Epithelial cell of prostate (primary cell): Measurements from ENCODE around the gene LONP1.
A peak's percentile ranks its signal among the peaks of the same experiment; 100 is the strongest.

Source experiments
- DNase-seq: peaks from one replicate; pipeline ENCODE4 v3.0.0-alpha.2; 2011; ENCODE audit warnings: low read depth, low spot score
- H3K27ac ChIP-seq: fragments of 450-650 bp; 2 replicates; pipeline ENCODE4 v1.5.1; 2017; ENCODE audit warnings: mild to moderate bottlenecking

LONP1 gene

DNA sequence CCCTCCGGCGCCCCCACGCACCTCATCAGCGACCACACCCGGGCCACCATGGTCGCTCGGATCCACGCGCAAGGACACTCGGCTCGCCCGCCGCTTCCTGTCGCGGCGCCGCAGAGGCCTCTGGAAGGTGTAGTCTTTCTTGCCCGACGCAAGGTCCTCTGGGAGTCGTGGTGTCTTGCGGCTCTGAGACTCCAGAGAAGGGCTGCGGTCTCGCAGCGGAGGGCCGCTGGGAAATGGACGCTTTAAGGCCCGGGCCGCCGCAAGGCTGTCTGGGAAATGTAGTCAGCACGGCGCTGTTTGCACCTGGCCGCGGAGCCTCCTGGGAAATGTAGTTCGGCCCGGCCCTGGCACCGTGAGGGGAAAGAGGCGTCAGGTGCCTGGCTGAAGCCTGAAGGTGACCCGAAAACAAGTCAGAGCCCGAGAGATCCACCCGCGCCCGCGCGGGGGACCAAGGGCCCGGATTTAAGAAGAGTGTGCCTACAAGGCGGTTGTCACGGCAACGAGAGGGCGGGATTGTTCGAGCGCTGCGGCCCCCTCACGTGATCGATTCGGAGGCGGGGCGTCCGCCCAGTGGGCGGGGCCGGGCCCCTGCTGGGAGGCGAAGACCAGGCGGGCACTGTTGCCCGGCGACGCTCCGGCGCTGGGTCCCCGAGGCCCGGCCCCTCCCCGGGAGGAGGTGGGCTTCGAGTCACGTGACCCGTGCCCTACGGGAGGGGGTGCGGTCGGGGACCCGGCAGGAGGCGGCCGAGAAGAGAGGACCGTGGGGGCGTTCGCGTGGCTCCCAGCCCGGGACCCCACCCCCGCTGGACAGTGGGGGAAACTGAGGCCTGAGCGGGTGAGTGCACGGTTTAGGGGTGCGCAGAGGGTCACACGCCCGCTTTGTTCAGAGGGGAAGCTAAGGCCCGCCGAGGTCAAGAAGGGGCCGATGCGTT is 39.2 kb downstream of the LONP1 start, which contains the start of the genes HSD11B1L and MICOS13:
Gene HSD11B1L, plus strand, starts transcription at position 591 of the 932 bp plus-strand sequence. CDS start 3,806 bp downstream, outside the sequence.
Gene MICOS13, minus strand, starts transcription at position 80 of the 932 bp plus-strand sequence. Its CDS starts 30 bp downstream, at position 50.
- peak; percentile 94 for DNase-seq
- H3K27ac ChIP-seq = peak within 1 kb of the TSS; percentile 70

DNA sequence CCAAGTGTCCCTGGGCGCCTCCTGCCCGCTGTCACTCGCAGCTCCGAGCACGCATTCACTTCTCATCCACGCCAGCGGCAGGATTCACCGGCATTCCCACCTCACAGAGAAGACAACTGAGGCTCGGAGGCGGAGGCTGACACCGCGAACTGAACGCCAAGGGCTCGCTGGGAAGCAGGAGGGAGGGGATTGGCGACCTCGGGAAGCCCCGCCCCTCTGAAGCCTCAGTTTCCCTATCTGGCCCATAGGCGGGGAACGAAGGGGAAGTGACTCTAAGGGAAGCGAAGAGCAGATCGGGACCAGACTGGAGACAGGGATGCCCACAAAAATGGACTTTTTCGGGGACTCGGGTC is 39.9 kb downstream of the LONP1 start:
- no peak for DNase-seq
- H3K27ac ChIP-seq = peak overlapping the region; percentile 70

DNA sequence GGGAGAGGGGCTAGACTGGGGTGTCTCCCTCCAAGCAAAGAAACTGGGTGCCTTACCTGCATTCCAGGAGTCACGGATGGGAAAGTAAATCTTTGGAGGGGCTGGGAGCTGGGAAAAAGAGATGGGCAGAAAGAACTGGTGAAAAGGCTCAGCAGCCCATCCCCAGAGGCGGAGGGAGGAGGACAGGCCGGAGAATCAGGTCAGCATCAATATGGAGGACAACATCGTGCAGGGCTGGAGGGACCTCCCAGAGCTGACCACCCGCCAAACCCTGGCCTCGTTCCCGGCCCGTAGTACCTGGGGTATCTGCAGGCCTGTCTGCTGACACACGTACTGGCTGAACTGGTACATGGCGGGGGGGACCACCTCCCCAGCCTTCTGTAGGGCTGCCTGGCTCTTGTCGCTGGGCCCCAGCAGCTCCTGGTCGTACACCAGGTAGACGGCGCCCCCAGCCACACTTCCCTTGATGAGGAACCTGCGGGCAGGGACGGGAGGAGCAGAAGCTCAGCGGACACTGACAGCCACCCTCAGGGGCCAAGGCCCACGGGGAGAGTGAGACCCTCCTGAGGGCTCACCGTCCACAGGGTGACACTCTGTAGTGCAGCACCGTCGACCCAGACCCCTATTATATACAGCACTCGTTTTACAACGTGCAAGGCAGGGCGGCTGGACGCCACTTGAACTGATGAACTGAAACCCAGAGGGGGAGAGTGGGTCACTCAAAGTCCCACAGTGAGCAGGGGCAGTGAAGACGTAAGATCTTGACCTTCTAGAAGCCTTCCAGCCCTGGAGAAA is 40.5 kb downstream of the LONP1 start:
- no peak for DNase-seq
- H3K27ac ChIP-seq = peak overlapping the region; percentile 70

DNA sequence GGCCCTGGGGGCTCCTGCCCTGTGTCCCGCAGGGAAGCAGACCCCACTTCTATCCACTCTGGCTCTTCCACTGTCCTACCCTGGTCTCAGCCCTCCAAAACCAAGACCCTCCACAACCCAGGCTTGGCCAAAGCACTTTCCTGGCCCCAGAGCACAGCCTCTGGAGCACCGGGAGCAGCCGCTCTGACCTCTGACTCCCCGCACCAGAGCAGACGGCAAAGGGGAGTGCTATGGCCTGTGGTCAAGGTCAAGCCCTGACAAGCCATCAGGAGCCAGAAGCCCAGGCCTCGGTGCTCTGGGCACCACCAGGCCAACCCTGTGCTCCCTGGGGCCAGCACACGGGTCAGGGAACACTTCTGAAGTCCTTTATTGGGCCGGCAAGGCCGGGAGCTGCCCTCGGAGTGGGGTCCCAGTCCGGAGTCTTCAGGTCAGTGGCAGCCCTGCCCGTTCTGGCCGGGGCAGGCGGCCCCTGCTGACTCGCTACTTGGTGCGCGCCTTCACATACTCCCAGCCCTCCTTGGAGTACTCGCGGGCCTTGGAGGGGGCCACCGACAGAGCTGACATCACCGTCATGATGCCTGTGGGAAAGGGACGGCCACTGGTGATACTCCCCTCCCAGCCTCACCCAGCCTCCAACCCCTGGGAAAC is 41.8 kb downstream of the LONP1 start:
- H3K27ac ChIP-seq = no peak overlapping the region
- no peak for DNase-seq

DNA sequence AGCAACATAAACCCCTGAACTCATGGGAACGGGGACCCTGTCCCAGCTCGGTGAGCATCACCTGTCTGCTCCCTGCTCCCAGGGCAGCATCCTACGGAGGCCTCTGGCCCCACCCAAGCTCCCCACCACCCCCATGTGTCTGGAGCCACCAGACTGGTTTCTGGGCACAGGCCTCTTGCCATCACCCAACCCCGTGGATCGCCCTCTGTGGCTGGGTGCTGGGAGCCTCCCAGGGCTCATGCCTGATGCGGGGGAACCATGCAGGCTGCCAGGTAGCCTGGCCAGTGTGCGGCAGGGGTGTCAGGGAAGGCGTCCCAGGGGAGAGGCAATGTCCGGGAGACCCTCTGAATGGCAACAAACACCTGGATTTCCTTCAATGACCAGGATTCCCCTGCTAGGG is 42.4 kb downstream of the LONP1 start:
- no peak for DNase-seq
- no peak overlapping the region for H3K27ac ChIP-seq

DNA sequence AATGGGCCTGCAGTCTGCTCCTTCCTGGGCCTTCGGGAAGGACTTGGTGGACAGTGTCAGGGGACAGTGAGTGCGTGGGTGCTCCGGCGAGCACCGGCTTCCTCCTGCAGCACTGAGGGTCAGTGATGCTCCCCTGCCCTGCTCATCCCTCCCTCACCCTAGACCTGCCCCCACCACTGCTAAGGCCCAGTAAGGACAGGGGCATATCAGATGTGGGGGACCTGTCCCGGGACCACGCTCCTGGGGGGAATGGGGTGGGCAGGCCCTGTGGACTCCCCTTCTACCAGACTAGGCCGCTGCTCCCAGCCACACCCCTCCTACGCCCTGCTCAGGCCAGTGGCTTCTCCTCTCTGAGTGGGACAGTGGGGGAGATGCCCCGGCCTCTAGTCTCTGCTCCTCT is 42.8 kb downstream of the LONP1 start:
- H3K27ac ChIP-seq = no peak overlapping the region
- no peak for DNase-seq

DNA sequence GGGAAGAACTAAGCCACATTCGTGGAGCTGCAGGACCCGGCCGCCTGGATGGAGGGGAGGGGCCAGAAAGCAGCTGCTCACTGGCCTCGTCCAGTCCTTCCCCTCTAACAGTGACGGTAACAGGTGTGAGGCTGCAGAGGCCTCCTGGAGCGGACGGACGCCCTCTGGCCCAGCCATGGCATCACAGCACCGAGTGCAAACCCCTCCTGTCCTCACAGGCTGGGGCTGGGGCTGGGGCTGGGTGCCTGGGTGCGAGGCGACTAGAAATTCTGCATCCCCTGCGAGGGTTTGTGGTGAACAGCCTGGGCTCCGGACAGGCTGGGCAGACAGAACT is 43.2 kb downstream of the LONP1 start:
- DNase-seq = no peak
- no peak overlapping the region for H3K27ac ChIP-seq

DNA sequence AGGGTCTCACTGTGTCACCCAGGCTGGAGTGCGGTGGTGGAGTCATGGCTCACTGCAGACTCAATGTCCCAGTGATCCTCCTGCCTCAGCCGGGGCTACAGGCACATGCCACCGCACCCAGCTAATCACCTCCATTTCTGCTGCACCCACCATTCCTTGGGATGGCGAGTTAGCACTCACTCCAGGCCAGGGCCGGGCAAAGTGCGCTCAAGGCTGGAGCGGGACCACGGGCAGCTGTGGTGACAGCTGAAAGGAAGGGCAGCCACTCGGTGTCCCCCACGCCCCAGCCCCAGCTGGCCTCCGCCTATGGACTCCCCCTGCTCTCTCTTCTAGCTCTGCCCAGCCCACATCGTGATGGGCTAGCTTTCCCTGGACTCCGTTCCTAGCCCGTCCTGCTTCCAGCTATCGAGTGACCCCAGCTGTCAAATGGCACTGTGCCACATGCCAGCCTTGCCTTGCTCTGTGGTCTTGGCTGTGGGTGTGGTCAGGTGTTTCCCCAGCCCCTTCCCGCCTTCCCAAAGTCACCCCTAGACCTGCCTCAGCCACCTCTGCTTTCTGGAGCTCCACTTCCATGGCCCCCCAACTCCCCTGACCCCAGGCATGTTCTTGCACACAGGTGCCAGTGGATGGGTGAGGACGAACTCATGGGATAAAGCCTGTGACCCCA is 43.7 kb downstream of the LONP1 start:
- no peak overlapping the region for H3K27ac ChIP-seq
- no peak for DNase-seq

DNA sequence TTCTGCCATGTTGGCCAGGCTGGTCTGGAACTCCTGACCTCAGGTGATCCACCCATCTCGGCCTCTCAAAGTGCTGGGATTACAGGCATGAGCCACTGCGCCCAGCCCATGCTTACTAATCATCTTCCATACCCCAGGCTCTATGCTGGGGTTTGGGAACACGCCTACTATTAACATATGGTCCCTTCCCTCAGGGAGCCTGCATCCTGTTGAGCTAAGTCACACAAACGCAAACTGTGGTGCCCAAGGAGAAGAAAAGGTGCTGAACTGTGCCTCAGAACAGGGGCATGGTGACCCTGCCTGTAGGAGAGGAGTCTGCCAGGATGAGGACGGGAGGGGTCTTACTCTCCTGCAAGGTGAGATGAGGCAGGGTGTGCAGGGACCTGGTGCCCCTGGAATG is 45.2 kb downstream of the LONP1 start:
- H3K27ac ChIP-seq = no peak overlapping the region

DNA sequence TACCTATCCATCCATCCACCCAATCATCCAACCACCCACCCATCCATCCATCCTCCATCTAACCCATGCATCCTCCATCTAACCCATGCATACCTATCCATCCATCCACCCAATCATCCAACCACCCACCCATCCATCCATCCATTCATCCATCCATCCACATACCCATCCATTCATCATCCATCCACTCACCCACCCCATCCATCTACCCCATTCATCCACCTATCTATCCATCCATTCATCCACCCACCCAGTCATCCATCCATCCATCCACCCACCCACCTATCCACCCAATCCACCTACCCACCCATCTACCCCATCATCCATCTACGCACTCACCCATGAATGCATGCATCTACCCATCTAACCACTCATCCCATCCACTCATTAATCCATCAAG is 46.2 kb downstream of the LONP1 start:
- DNase-seq = no peak
- no peak overlapping the region for H3K27ac ChIP-seq

More for the DNA sequence above, 45.2 kb downstream of the LONP1 start:
- DNase-seq = no peak

DNA sequence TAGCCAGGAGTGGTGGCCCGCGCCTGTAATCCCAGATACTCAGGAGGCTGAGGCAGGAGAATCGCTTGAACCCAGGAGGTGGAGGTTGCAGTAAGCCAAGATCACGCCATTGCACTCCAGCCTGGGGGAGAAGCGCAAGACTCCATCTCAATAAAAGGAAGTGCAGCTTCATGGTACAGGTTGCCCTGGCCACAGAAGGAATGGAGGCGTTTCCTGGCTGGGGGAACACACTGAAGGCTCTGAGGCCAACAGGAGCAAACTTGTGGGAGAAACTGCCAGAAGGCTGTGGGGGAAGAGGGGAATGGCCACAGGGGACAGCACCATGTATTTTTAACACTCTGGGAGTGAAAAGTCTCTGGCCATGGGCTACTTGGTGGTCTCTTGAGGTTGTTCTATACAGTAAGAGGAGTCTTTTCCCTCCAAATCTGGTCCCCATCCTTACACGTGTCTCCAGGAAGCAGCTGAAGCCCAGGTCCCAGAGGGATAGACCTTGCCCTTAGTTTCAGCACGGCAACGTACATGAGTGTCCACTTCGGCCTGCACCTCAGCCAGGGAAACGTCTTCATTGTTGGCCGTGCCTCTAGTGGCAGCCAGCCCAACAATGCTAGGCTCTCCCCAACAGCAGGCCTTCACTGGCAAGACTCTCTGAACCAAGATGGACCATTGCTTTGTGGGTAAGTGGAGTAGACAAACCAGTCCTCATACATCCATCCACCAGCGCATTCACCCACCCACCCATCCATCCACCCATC is 47.1 kb downstream of the LONP1 start:
- H3K27ac ChIP-seq = no peak overlapping the region
- no peak for DNase-seq

DNA sequence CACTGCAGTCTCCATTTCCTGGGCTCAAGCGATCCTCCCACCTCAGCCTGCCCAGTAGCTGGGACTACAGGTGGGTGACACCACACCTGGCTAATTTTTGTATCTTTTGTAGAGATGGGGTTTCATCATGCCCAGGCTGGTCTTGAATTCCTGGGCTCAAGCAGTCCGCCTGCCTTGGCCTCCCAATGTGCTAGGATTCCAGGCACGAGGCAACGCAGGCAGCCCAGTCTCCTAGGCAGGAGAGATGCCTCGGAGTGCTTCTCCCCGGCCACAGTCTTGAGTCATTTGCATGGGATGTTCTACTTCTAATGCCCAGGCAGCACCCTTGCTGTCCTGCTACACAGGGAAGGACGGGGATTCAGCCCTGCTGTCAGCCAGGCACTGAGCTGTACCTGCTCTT is 48.3 kb downstream of the LONP1 start:
- DNase-seq = no peak
- H3K27ac ChIP-seq = no peak overlapping the region

DNA sequence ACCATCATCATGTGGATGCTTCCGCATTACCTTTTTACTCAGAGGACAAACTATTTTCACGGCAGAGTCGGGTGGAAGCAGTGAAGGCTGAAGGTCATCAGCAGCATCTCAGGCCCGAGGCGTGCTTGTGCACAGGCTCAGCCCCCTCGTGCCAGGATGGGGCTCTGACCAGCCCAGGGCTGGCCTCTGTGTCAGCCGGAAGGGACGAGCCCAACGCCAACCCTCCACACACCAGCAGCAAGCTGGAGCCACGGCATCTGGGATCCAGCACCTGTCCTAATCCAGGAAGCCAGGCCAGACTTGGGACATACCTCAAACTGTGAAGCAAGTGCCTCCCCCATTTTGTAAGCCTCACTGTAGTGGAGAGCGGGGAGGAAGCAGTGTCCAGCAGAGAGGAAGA is 50.7 kb downstream of the LONP1 start:
- DNase-seq = no peak
- no peak overlapping the region for H3K27ac ChIP-seq

DNA sequence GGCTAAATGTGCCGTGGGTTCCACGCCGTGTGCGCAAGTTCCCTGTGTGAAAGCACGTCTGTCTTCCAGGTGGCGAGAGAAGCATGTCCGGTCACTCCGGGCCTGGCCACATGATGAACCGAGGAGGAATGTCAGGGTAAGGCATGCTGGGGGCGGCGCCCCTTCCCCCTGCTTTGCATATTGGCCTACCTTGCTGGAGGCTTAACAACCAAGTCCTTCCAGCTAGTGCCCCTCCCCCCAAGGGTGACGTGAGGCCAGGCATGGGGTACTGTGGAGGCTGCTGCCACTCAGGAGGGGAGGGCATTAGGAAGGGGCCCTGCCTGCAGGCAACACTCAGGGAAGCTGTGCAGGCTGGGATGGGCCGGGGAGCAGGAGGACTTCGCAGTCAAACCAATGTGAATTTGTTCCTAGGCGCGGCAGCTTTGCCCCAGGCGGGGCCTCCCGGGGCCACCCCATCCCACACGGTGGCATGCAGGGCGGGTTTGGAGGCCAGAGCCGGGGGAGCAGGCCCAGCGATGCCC is 52.1 kb downstream of the LONP1 start:
- no peak overlapping the region for H3K27ac ChIP-seq
- DNase-seq = no peak

DNA sequence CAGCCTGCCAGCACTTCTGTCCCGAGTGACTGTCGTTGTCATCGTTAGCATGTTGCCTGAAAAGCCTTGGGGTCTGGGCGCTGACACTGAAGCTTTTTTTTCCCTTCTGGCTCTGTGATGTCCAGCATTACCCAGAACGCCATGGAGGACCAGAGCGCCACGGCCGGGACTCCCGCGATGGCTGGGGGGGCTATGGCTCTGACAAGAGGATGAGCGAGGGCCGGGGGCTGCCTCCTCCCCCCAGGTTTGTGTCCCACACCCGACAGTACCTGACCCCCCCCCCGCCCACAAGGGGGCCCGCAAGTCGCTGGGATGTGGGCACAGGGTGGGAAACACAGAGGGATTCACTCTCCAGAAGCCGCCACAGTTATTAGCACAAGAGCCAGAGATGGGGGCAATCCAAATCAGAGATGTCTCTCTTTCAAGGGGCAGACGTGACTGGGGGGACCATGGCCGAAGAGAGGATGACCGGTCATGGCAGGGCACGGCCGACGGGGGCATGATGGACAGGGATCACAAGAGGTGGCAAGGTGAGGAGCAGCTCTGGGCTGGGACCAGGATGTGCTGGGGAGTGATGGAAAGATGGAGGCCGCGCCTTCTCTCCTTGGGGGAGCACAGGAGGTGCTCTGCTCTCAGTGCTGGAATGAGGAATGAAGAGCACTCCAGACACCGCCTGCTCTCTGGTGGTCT is 52.9 kb downstream of the LONP1 start:
- H3K27ac ChIP-seq = no peak overlapping the region
- no peak for DNase-seq

DNA sequence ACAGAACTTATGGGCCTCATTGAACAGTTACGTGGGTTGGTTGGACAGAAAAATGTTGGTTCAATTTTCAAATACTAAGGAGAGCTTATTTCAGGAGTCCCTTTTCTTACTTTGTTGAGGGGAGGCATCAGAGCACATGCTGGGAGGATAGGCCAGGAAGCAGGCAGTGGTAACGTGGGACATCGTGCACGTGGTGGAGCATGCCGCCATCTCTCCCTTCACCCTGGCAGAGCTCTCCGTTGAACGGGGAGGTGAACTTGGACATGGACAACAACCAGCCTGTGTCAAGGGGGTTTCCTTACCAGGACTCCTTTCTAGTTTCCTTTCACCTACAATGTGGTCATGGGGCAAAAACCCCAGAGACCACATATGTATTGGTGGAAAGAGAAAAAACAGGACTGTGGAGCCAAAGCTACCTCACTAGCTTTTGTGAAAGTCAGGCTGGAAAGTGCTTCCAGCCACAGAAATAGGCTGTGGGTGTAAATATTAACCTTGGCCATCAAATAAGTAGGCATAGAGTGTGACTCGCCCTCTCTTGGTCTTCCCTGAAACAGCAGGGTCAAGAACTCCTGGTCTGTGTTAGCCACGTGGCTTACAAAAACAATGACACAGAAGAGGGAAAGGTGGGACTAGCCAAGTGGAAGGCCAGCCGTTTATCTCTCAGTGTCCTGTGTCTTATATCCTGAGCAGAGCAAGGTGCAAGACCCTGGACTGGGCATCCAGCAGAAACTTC is 54.0 kb downstream of the LONP1 start:
- no peak overlapping the region for H3K27ac ChIP-seq

DNA sequence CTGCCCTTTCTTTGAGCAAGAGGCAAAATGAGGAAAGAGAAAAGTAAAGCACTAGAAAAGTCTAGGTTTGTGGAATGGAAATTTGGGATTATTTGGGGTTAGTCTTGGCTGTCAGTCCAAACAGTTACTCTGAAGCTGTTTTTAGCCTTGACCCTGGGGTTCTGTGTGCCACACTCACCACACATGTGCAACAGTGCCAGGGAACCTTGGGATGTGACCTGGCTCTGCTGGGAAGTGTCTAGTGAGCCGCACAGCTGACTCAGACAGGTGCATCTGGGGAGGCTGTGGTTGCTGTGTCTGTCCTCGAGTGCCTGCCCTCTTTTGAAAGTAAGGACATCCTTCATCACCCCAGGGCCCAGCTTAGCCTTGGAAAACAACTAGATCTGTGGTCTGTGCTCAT is 55.4 kb downstream of the LONP1 start:
- no peak overlapping the region for H3K27ac ChIP-seq
- DNase-seq = no peak

More for the DNA sequence above, 54.0 kb downstream of the LONP1 start:
- no peak for DNase-seq

DNA sequence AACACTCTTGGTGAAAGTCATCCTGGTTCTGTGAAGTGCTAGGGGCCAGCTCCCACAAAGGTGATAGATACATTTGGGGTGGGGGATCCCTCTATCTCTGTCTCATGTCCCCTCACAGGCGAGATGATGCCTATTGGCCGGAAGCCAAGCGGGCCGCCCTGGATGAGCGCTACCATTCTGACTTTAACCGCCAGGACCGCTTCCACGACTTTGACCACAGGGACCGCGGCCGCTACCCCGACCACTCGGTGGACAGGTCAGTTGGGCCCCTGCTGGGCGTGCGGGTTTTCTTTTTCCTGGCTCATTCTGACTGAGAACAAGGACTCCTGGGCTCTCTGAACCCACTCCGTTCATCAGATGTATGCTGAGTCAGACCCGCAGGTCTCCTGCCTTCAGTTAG is 56.0 kb downstream of the LONP1 start:
- DNase-seq = no peak
- H3K27ac ChIP-seq = no peak overlapping the region
